ENCODE measurements around the gene FCRL2.

FCRL2 gene, protein sequence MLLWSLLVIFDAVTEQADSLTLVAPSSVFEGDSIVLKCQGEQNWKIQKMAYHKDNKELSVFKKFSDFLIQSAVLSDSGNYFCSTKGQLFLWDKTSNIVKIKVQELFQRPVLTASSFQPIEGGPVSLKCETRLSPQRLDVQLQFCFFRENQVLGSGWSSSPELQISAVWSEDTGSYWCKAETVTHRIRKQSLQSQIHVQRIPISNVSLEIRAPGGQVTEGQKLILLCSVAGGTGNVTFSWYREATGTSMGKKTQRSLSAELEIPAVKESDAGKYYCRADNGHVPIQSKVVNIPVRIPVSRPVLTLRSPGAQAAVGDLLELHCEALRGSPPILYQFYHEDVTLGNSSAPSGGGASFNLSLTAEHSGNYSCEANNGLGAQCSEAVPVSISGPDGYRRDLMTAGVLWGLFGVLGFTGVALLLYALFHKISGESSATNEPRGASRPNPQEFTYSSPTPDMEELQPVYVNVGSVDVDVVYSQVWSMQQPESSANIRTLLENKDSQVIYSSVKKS

DNA sequence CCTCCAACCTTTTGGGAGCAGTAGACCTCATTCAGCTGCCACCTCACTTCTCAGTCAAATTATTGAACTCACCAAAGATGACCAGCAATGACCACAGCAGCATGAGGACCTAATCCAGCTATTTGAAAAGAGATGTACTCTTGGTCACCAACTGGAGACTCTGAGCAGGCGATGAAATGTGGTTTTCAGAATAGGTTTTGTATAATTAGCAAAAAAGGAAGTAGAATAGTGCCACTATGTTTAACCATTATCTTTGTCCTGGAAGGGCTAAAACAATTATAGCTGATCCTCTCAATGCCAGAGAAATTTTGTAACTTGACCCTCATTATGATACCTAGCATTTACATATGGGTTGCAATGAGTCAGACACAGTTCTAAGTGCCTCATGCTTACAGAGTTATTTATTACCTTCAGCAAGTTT, at the start of gene FCRL2:
FCRL2 (minus strand) TSS at position 162 of the 421 bp plus-strand sequence; CDS start at position 103, 59 bp downstream.
- DNase-seq (ENCODE audit: low read depth) = no peak

DNA sequence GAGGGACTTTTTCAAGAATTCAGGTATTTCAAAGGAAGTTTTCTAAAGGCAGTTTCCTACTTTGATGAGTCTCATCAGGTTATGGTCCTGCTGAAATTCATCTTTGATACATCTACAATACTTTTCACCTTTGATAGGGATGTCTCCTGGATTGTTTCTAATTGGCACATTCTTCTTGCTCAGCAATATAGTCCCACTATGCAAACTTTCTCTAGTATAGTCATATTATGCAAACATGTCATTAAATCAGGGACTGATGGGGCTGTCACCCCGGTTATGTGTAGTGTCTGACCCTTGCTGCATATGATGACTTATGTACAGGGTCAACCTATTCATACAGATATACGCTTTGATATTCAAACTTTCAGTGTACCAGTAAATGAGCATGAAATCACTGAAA, 43.4 kb upstream of the FCRL2 start:
- DNase-seq (ENCODE audit: low read depth) = no peak

DNA sequence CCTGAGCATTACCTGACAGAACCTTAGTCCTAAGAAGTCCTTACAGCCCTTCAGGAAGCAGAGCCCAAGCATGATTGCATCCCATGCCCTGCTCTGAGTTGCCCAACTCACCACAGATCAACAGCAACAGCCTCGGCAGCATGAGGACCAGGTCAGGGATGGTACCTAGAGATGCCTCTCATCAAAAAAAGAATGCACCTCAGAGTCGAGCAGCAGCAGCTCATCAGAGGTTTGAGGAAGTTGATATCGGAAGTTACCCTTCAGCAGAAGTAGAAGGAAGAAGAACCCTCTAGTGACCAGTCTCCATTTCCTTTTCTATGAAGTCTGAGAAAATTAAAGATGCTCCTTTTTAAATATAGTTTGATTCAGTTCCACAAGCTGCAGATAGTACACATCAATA, 43.0 kb upstream of the FCRL2 start, which contains the start of gene FCRL1:
FCRL1 (minus strand) TSS at position 225 of the 400 bp plus-strand sequence; CDS start at position 142, 83 bp downstream.
- DNase-seq (ENCODE audit: low read depth) = no peak

DNA sequence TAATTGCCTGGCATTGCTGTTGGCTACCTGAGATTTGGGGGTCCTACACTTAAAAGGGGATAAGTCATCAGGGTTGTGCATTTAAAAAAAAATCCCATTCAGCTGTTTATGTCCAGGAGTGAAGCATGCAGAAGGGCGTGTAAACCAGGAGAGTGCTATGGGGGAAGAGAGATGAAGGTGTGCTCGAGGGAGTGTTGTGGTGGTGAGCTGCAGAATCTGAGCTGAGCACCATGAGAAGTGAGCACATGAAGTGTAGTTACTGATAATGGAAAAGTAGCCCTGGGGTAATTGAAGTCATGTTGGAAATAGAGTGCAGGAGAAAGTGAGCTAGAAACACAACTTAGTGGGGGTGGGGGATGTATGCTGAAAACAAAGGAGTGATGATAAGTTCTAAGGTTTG, 42.3 kb upstream of the FCRL2 start:
- no peak for DNase-seq (ENCODE audit: low read depth)

DNA sequence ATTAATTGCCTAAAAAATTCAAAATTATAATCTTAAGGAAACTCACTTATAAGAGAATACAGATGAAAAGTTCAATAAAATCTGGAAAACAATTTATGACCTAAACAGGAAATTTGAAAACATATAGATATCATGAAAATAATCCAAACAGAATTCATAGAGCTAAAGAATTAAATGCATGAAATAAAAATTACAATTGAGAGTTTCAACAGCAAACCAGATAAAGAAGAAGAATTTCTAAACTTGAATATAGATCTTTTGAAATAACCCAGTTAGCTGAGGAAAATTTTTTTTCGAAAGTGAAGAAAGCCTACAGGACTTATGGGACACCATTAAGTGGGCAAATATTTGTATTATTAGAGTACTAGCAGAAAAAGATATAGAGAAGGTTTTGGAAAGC, 36.3 kb upstream of the FCRL2 start:
- no peak for DNase-seq (ENCODE audit: low read depth)

DNA sequence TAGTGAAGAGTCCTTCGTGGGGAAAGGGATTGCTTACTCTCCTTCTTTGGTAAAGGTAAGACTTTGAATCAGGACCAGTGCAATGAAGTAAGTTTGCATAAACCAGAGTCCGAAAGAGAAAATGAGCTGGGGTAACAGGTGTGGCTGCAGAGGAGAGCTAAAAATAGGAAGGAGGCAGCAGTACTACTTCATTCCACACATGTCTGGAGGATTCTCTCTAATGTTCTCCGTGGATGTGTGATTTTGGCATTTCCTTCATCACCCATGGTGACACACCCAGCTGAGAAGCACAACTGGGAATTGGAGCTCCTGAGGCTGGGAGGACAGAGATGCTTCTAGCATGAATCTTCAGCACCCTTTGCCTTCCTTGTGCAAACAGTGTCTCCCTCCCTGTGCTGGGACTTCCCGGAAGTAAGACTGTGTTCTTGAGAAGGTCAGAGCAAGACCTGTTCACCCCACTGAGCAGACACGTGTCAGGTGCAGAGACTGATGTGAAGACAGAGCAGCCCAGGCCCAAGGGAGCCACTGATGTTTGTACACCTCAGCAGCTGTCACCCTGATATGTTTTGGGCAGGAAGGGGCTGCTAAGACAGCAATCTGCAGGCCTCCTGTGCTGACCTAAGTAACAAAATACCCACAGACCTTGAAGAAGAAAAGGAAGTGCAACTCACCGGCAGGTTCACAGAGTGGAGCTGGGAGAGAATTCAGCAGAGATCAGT, 29.7 kb upstream of the FCRL2 start:
- no peak for DNase-seq (ENCODE audit: low read depth)

DNA sequence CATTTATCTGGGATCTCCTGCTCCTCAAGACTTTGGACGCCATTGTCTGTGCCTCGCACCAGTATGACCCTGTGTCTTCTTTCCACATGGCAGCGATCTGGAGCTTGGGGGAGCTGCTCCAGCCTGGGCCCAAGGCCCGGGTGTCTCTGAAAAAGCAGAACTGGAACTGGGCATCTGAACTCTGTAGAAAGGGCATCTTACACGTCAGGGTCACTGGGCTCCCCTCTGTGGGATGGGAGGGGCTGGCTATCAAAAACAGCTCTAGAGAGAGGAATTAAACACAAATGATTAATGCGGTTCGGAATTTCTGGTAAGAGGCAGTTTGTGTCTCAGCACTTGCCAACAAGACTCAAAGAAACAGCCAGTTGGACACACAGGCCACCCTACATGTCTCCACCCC, 26.9 kb upstream of the FCRL2 start:
- no peak for DNase-seq (ENCODE audit: low read depth)

DNA sequence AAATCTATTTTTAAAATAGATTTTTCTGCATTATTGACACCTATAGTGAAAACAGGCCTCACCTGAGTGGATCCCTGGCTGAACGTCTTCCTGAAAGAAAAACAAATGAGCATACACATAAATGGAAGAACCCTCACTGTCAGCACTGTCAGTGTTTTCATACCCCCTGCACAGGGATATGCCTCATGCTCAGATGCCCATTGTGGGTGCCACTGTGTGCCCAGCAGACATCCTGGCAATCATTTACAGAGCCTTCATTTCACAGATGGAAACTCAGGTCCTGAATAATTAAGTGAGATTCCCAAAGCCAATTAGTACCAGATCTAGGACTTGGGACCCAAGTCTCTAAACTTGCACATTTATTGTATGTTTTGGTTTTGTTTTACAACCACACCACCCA, 23.1 kb upstream of the FCRL2 start:
- no peak for DNase-seq (ENCODE audit: low read depth)

DNA sequence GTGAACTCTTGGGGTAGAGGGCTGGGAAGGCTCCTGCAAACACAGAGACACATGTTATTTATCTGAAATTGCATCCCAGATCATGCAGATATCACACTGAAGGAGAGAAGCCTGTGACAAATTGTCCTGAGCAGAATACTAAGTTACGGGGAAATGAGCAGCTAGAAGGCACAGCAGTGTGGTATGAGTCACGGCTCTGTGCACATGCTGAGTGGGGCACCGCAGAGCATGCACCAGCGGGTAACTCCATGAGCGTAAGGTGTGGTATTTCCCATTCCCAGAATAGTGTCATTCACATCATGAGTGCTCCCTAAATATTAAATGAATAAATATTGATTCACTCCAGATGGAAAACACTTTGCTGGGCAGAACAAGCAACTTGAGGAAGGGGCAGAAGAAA, 21.3 kb upstream of the FCRL2 start:
- DNase-seq (ENCODE audit: low read depth) = no peak

DNA sequence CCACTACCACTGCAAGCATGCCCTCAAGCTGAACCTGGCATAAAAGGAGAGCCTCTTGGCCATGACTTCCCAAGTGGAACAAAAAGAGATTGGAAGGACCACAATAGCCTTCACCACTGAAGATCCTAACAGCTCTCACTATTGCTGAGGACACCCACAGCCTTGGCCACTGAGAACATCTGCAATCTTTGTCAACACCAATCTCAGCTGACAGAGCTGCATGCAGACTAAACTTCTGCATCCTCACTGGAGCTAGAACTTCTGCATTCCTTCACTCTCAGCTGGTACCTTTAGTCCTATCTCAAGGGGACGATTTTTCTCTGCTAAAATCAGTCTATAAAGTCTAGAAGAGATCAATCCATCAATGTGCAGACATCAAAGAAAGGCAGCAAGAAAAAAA, 8.3 kb upstream of the FCRL2 start:
- DNase-seq (ENCODE audit: low read depth) = no peak

DNA sequence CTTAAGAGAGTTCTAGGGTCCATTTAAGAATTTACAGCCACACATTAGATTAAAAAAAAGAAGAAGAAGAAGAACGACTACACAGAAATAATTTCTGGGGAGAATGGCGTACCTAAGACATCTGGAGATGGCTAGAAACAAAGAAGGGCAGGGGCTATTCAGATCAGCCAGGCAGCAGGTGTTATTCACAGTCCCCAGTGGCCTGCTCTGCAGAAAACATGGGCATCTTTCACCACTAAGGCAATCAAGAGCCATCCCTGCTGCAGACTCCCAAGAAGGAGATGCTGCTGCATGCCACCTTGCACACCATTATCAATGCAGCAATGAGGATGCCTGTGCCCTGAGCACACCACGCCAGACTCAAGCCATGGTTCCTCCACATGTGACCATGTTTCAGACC, 7.9 kb upstream of the FCRL2 start:
- DNase-seq (ENCODE audit: low read depth) = no peak

DNA sequence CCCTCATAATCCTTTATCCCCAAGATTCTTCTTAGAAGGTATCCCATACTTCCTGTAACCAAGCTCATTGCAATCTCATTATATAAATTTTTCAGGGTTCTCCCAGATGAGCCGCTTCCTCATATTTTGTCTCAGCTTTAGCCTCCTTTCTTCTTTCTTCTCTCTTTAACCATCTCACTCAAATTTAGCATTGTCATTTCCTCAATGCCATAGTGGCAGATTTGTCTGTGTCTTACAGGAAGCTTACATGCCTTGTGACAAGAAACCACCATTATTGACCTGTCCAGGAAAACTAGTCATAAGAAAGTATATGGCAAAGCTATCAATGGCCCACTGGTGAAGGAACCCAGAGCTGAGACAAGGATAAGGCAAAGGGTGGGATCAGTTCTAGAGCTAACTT, 6.0 kb upstream of the FCRL2 start:
- no peak for DNase-seq (ENCODE audit: low read depth)

DNA sequence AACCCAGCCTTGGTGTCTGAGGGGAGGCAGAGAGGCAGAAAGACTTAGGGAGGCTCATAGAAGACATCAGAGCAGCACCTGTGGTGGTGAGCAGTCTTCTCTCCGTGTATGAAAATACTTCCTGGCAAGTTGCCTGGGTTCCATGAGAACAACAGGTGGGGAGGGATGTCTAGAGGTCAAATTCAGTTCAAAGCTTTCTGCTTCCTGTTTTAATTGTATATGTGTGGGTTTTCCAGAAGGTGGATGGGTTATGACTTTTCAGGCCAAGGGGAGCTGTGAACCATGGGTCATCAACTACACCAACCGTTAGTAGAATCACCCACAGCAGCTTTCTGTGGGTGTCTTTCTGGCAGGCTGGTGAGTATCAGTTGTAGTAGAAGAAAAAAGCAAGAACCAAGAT, 4.1 kb upstream of the FCRL2 start:
- no peak for DNase-seq (ENCODE audit: low read depth)

DNA sequence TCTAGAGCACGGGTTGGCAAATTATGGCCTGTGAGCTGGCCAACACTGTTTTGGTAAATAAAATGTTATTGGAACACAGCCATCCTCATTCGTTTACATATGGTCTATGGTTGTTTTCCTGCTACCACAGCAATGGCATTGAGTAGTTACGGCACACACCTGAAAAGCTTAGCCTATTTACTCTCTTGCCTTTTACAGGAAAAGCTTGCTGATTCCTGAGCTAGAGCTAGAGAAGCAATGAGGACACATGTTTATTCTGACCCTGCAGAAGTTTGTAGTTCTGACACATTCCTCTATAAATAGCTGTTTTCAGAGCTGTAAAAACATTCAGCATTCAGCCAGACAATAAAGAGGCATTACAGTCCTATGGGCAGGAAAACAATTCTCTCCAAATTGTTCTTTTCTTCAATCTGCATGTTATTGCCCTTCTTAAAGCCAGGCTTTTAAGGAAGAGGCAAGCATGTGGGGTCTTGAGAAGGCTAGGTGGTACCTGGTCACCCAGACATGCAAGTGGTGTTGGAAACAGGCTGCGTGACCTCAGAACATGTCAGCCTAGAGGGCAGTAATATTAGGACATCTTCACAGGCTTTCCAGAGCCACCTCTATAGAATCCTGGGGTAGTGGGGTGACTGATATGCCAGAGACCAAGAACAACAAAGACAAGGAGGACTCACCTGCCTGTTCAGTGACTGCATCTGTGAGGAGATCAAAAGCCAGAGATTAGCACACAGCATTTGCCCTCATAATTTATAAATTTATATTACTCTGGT, 1.6 kb downstream of the FCRL2 start:
- no peak for DNase-seq (ENCODE audit: low read depth)

DNA sequence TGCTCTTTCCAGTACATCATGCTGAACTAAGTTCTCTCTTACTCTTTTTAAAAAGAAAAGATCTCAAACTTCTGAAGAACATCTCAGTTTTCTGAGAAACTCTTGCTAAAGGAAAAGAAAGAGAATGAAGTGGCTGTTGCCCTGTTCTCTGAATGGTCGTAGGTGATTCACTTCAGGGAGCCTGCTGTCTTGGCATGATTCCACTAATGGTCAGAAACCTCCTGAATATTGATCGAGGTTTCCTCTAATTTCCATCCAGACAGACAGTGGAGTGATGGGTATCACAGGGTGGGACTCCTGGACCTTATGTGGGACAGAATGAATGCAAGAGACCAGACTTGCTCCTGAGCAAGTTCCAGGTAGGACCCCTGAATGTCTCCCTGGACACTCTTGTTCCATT, 2.5 kb downstream of the FCRL2 start:
- no peak for DNase-seq (ENCODE audit: low read depth)

DNA sequence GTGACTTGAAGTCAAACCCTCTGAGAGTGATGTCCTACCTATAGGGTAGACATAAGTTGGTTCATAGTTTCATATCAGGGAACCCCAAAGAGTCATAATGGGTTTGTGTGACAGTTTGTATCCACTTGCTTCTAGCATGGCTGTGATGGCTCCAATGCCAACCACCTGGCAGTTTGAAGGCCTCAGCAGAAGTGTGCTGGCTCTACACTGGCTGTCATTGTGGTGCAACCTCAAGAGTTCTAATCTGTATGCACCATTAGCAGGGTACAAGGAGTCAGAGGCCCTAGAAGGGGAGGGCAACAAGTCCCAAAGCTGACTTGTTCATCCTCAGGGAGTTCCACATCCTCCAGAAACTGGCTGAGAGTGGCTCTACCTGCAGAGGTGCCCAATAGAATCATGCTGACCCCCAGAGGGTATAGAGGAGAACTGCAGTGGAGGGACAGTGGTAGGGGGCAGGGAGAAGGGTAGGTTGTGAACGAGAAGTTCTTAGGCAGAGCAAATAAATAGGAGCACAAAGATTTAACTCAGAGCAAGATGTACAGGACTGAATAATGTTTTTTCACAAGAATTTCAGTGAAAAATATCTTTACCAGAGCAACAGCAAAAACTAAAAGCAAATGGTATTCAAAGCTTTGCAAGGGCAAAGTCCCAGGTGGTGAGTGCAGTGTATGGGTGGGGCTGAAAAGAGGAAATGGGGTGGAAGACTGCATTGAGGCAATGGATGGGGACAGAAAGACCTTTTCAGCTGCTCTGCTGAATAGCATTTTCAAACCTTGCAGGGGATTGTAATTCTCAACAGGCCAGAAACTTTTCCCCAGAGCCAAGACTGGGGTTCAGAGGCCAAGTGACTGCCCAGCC, 3.2 kb downstream of the FCRL2 start:
- no peak for DNase-seq (ENCODE audit: low read depth)

DNA sequence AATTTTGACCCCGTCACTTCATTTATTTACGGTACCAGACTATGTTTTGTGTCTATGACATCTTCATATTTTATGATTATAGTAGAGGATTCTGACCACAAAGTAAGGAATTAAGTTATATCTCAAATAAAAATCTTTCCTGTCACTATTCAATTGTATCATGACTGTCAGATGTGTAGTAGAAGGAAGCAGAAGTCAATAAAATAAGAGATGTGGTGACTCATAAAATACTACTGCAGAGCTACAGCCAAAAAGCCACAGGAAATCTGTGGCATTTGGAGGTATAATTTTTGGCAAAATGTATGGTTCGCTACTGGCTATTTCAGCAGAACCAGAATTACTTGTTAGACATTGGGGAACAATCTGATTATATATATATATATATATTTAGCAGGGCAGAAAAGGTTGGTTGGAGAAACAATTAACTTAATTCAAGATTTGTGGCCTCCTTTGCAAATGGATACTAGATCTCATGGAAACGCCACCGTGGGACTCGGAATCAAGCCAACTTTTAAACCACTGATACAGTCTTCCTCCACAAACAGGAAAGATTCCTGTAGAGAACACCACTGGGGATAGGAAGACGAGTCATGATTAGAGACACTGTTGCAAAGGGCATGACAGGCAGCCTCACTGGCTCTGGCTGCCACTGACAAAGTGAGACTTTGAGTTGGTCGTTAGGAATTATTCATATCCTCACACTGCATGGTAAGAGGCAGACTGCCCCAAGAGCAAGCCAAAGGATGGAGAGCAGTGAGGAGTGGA, 5.1 kb downstream of the FCRL2 start:
- no peak for DNase-seq (ENCODE audit: low read depth)

DNA sequence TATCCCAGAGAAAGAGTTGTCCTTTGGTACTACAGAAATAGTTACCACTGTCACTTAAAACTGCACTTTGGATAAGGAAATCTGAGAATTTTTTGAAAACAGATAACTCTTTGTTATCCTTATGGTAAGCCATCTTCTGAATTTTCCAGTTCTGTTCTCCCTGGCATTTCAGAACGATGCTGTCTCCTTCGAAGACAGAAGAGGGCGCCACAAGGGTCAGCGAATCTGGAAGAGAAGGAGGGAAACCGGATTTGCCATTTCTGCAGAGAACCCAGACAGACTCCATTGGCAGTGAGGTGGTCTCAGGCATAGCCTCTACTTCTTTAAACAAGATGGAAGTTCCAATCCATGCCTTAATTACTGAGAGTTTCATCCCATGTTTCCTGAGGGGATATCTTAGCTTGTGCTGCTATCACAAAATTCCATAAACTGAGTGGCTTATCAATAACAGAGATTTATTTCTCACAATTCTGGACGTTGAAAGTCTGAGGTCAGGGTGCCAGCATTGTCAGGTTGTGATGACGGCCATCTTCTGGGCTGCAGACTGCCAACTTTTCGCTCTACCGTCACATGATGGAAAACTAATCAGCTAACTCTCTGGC, 6.4 kb downstream of the FCRL2 start:
- DNase-seq (ENCODE audit: low read depth) = no peak

DNA sequence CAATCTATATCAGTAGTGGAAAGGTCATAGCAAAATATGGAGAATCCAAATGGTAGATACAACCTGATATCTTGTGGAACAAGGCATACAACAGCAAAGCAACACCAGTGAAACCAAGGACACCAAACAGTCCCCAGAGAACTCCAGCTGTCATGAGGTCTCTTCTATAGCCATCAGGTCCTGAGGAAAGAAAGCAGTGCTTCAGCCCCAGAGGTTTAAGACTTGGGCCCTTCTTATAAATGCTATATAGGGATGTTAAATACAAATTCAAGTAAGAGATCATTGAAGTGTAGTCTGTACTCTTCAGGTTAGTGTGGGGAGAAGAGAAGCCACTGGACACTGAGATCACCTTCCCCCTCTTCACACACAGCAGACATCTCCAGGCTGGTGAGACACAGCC, 10.1 kb downstream of the FCRL2 start:
- no peak for DNase-seq (ENCODE audit: low read depth)

DNA sequence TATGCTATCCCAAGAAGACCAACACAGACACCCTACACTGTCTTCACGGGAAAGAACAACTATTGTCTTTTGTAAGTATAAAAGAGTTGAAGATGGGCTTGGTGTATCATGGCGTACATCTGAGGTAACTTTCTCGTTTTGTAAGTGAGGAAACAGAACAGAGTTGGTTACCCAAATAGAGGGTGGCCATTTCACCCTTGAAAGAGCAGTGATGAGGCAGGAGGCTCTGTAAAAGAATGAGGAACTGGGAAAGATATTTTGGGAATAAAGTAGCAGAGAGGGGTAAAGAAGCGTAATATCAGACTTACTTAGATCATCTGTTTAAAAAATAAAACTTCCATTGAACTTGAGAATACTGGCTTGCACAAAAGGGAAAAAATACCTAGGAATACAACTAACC, 18.9 kb downstream of the FCRL2 start:
- no peak for DNase-seq (ENCODE audit: low read depth)
